GM12875 (cell line): Measurements from ENCODE around the gene PEX10.
"Not testable (repeated sequence)": the region's sequence is repeated elsewhere in the genome, so short reads cannot be mapped to it uniquely, and the experiment has no call there.

Experiments used
- H3K4me3 ChIP-seq: one replicate; pipeline ENCODE4 v1.5.1; 2011; ENCODE audit warnings: low read depth, low read length, control low read depth
- TF ChIP-seq, protein P1 (sequence below): IDR thresholded peaks from 2 replicates; pipeline ENCODE4 v1.5.1; 2011; ENCODE audit warnings: low read depth, mild to moderate bottlenecking, control low read depth, inconsistent platforms, low read length, moderate library complexity, borderline replicate concordance; ENCODE audit not compliant: insufficient read depth

PEX10 gene

DNA sequence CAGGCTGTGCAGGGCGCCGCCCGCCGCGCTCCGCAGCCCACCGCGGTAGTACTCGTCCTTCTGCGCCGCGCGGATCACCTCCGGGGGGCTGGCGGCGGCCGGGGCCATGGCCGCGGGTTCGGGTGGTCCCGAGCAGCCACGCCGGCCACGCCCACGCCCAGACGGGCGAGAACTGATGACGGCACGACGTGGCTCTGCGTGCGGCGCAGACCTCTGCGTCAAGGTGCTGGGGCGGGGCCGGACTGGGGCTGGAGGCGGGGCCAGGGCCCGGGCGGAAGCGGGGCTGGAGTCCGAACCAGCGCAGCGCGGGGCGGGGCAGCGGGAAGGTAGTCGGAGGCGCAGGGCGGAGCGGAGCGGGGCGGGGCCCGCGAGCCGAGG, at the start of gene PEX10:
Gene PEX10, minus strand, starts transcription at position 170 of the 378 bp plus-strand sequence. Its CDS starts 62 bp downstream, at position 108.
- TF ChIP-seq, protein P1, sequence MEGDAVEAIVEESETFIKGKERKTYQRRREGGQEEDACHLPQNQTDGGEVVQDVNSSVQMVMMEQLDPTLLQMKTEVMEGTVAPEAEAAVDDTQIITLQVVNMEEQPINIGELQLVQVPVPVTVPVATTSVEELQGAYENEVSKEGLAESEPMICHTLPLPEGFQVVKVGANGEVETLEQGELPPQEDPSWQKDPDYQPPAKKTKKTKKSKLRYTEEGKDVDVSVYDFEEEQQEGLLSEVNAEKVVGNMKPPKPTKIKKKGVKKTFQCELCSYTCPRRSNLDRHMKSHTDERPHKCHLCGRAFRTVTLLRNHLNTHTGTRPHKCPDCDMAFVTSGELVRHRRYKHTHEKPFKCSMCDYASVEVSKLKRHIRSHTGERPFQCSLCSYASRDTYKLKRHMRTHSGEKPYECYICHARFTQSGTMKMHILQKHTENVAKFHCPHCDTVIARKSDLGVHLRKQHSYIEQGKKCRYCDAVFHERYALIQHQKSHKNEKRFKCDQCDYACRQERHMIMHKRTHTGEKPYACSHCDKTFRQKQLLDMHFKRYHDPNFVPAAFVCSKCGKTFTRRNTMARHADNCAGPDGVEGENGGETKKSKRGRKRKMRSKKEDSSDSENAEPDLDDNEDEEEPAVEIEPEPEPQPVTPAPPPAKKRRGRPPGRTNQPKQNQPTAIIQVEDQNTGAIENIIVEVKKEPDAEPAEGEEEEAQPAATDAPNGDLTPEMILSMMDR, result no peak
- peak within 1 kb of the TSS; percentile 90 for H3K4me3 ChIP-seq

DNA sequence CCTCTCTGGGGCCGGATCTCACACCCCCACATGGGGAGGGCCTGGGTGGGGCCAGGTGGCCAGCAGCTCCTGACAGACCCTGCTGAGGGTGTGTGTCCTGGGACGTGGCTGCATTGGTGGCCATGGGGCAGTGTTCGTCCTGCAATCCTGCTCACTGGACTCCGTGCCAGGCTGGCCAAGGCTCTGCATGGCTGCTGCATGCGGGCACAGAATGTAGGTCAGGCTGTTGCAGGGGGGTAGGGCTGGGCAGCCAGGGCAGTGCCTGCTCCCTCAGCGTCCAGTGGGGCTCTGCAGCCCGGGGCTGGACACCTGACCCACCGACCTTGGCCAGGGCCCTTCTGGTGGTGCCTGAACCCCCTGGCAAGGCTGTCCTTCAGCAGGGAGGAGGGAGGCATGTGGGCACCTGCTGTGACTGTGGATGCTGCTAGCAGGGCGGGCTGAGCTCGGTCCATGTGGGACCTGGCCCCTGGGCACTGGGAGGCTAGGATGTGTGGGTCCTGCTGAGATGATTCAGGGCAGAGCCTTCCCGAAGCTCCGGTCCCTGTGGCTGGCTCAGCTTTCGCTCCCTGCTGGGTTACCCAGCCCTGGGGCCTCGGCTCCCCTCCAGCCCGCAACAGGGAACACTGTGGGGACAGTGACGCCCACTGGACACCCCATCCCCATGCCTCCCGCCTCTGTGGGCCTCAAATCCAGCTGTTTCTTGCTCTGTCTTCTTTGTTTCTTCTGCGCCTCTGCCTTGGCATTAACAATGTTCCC, 48.8 kb upstream of the PEX10 start:
- TF ChIP-seq, protein P1, result no peak
- H3K4me3 ChIP-seq, result no peak overlapping the region

DNA sequence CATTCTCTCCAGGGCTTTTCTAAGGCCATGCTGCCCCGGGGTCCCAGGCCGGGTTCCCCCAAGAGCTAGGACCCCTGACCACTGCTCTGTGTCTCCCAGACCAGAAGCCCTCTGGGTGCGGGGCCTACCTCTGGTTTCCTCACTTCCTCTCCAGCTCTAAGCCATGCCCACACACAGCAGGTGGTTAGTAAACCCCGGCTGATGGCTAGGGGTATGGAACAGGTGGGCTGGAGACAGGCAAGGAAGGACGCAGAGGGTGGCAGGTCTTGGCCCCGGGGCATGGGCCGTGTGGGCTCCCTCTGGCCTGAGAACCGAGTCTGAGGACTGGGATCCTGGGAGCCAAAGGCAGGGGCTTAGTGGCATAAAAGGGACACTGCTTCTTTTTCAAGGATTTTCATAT, 47.8 kb upstream of the PEX10 start:
- H3K4me3 ChIP-seq, result no peak overlapping the region
- TF ChIP-seq, protein P1, result no peak

DNA sequence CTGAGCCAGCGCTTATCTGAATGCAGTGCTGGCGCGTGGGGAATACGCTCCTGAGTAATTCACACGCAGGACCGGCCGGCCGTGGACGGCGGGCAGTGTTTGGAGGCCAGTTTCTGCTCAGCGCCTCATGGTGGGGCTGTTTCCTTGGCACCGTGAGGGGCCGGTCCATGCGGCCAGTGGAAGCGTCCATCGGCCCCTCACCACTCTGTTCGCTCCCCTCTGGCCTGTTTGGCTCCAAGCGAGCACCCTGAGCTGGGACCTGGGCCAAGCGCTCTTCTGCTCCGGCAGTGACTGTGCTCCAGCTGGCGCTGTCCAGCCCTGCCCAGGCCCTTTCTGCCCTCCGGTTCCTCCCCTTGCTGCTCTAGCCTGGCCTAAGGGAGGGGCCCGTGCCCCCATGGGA, 47.4 kb upstream of the PEX10 start:
- TF ChIP-seq, protein P1, result no peak

DNA sequence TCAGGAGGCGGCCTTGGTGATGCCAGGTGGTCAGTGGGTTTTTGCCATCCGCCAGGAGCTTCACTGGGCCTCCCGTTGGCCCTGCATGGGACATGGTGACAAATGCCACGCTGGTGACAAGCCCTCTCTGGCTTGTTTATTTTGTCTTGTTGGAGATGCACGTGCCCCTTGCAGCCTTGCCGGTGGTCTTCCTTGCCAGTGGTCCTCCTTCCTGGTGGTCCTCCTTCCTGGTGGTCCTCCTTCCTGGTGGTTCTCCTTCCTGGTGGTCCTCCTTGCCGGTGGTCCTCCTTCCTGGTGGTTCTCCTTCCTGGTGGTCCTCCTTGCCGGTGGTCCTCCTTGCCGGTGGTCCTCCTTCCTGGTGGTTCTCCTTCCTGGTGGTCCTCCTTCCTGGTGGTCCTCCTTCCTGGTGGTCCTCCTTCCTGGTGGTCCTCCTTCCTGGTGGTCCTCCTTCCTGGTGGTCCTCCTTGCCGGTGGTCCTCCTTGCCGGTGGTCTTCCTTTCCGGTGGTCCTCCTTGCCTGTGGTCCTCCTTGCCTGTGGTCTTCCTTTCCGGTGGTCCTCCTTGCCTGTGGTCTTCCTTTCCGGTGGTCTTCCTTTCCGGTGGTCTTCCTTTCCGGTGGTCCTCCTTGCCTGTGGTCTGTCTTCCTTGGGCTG, 46.9 kb upstream of the PEX10 start:
- H3K4me3 ChIP-seq, result not testable (repeated sequence)

More for the DNA sequence above, 47.4 kb upstream of the PEX10 start:
- H3K4me3 ChIP-seq, result no peak overlapping the region

DNA sequence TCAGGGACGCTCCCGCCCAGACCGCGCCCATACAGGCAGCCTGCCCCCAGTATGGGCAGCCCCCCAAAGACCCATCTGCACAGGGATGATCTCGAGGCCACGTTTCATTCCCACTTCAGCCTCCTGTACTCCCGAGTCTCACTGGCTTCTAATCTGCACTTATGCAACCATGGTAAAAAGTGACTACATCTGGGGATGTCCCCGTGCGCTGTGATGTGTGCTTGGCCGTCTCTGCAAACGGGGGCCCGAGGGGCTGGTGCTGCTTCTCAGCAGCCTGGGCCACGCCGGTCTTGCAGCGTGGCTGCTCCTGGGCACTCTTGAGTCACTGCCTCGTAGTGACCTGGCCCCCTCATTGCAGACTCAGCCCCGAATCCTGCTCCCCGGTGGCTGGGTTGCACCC, 46.3 kb upstream of the PEX10 start:
- no peak overlapping the region for H3K4me3 ChIP-seq
- TF ChIP-seq, protein P1, result no peak

DNA sequence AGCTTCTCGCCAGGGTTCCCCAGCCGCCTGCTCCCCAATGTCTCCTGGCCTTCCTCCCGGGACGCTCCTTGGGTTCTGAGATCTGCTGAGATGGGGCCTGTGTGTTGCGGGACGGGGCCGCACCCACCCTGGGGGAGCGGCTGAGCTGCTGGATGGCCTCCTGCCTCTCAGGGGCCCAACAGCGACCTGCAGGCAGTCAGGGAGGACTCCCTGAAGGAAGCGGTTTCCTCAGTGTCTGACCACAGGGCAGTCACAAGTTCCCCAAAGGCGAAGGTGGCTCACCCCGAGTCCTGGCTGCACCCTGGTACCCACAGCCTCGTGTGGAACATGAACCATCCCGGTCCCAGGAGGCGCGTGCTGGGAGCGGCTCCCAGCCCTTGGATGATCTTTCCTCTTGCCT, 45.1 kb upstream of the PEX10 start:
- TF ChIP-seq, protein P1, result no peak
- no peak overlapping the region for H3K4me3 ChIP-seq

DNA sequence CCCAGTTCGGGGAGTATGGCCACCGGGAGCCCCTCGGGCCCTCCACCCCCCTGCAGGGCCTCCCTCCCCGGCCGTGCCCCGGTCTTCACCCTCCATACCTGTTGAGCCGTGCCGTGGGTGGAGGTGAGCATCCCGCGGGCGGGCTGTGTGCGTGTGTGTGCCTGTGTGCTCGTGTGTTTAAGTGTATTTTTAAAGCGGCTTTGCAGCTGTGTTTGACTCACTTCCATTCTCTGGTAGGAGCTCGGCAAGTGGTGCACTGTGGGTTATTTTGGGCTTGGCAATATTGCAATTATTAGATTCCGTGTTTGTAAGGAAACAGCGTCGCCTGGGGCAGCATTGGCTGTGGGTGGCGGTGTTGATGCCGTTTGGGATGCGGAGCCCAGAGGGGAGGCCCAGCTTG, 43.4 kb upstream of the PEX10 start:
- TF ChIP-seq, protein P1, result no peak
- no peak overlapping the region for H3K4me3 ChIP-seq
